PFSK-1 (cell line): ENCODE data around the gene ACAP3.

ENCODE experiments used
- FOXP2 ChIP-seq: optimal IDR thresholded peaks from 2 replicates; pipeline ENCODE3; 2011; ENCODE audit warnings: borderline replicate concordance, control low read depth, inconsistent platforms; ENCODE audit not compliant: insufficient read depth; ENCODE audit errors: extremely low read length, extremely low read depth
- POLR2AphosphoS5 ChIP-seq: IDR thresholded peaks from 2 replicates; pipeline ENCODE4 v1.6.1; 2012; ENCODE audit warnings: low read depth, mild to moderate bottlenecking, control low read depth, low read length, moderate library complexity
- SIN3A ChIP-seq: IDR thresholded peaks from 2 replicates; pipeline ENCODE4 v1.6.1; 2012; ENCODE audit warnings: mild to moderate bottlenecking, low read length, moderate library complexity, borderline replicate concordance; ENCODE audit not compliant: insufficient read depth
- TAF1 ChIP-seq: IDR thresholded peaks from 2 replicates; pipeline ENCODE4 v1.6.1; 2012; ENCODE audit warnings: low read length, control low read depth, borderline replicate concordance; ENCODE audit not compliant: insufficient read depth
- TF ChIP-seq, protein P1 (sequence below), 2 experiments: IDR thresholded peaks; 2 replicates each; pipeline versions ENCODE4 v1.6.1 to v1.8.0; 2011 to 2012; ENCODE audit warnings: low read depth in 2 of 2, low read length in 2 of 2, control low read depth in 1 of 2, inconsistent platforms in 1 of 2, mild to moderate bottlenecking in 1 of 2, moderate library complexity in 1 of 2; ENCODE audit not compliant: insufficient read depth in 1 of 2

ACAP3 gene

GRCh38 chr1:1312450-1313314 lies 5.0 kb upstream of the ACAP3 start:
- TF ChIP-seq TAF1: no peak
- TF ChIP-seq, protein P1, sequence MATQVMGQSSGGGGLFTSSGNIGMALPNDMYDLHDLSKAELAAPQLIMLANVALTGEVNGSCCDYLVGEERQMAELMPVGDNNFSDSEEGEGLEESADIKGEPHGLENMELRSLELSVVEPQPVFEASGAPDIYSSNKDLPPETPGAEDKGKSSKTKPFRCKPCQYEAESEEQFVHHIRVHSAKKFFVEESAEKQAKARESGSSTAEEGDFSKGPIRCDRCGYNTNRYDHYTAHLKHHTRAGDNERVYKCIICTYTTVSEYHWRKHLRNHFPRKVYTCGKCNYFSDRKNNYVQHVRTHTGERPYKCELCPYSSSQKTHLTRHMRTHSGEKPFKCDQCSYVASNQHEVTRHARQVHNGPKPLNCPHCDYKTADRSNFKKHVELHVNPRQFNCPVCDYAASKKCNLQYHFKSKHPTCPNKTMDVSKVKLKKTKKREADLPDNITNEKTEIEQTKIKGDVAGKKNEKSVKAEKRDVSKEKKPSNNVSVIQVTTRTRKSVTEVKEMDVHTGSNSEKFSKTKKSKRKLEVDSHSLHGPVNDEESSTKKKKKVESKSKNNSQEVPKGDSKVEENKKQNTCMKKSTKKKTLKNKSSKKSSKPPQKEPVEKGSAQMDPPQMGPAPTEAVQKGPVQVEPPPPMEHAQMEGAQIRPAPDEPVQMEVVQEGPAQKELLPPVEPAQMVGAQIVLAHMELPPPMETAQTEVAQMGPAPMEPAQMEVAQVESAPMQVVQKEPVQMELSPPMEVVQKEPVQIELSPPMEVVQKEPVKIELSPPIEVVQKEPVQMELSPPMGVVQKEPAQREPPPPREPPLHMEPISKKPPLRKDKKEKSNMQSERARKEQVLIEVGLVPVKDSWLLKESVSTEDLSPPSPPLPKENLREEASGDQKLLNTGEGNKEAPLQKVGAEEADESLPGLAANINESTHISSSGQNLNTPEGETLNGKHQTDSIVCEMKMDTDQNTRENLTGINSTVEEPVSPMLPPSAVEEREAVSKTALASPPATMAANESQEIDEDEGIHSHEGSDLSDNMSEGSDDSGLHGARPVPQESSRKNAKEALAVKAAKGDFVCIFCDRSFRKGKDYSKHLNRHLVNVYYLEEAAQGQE (IDR thresholded peaks at IDR 0.05; ENCODE audit: insufficient read depth in 1 of 2, low read depth in 2 of 2, low read length in 2 of 2): no peak
- TF ChIP-seq FOXP2: no peak
- no peak for TF ChIP-seq SIN3A
- TF ChIP-seq POLR2AphosphoS5: no peak; the same call in 1 of the 2 replicates

DNA sequence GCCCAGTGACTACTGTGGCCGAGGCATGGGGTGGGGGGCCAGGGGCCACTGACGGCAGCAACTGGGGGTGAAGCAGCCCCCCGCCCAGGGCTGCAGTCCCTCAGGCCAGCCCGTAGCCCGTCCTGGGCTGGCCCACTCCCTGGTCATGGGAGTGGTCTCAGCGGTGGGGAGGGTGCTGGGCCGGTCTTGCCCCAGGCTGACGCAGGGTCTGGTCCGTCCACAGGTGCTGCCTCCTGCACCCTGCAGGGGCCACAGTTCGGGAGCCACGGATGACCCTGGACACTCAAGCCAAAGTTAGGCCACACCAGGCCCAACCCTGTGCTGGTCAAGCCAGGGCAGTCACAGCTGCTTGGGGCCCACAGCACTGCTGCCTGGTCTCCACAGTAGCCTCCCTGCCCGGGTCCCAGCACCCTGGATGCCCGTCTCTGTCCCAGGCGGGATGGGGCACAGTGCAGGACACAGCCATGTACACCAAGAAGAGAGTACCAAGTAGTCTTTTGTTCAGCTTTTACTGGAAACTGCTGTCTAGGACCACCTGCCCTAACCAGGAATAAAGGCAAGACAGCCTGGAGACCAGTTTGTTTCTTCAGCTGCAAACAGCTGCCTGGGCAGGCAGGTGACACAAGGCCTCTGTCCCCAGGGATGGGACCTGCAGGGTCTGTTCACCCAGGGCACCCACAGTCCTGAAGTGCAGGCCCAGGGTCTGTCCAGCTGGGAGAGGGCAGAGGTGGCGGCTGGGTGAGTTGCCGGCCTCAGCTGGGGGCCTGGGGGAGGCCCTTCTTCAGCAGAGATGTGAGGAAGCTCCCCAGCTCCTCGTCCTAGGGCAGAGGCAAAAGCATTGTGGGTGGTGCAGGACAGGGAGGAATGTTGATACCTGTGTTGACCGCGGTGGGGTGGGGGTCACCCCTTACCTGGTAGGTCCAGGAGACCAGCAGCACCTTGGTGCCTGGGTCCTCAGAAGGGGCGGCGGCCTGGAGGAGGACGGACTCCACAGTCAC lies 3.7 kb upstream of the ACAP3 start:
- TF ChIP-seq SIN3A (no peak), FOXP2 (no peak), TAF1 (no peak), POLR2AphosphoS5 (no peak; the same call in 1 of the 2 replicates)
- TF ChIP-seq, protein P1 (IDR thresholded peaks at IDR 0.05; ENCODE audit: insufficient read depth in 1 of 2, low read depth in 2 of 2, low read length in 2 of 2): no peak

DNA sequence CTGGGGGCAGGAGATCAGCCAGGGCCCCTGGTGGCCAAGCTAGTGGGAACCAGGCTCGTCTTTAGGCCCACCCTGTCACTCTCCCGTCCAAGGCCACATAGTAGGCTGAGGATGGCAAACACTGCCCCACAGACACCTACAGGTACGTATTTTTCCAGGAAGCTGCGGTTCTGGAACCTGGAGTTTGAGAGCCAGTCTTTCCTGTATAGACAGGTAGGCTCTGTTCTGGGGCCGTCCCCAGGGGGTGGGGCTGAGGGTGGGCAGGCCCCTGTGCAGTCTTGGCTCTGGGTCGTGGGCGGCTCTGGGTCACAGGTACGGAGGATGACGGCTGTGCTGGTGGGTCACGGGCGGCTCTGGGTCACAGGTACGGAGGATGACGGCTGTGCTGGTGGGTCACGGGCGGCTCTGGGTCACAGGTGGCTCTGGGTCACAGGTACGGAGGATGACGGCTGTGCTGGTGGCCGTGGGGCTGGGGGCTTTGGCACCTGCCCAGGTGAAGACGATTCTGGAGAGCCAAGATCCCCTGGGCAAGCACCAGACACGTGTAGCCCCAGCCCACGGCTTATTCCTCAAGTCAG lies 2.8 kb upstream of the ACAP3 start:
- TF ChIP-seq TAF1 (no peak), POLR2AphosphoS5 (no peak), FOXP2 (no peak), SIN3A (no peak)
- TF ChIP-seq, protein P1 (IDR thresholded peaks at IDR 0.05; ENCODE audit: insufficient read depth in 1 of 2, low read depth in 2 of 2, low read length in 2 of 2): no peak

- TF ChIP-seq, protein P1 (IDR thresholded peaks at IDR 0.05; ENCODE audit: insufficient read depth in 1 of 2, low read depth in 2 of 2, low read length in 2 of 2): no peak
- TF ChIP-seq SIN3A: no peak
- TF ChIP-seq FOXP2: no peak
- no peak for TF ChIP-seq POLR2AphosphoS5
- TF ChIP-seq TAF1: no peak
Measured at GRCh38 chr1:1310109-1310385, 2.3 kb upstream of the ACAP3 start.
